Keratinocyte (primary cell): ENCODE data around the gene RXRA. TPM values are rescaled to one million over a fixed set of nuclear protein-coding genes. Genes with fewer than 3 reads are reported as not detected.

Experiments used
- DNase-seq: peaks from one replicate; pipeline ENCODE4 v3.0.0-alpha.2; 2011; ENCODE audit warnings: low read depth, missing footprints, low spot score
- FAIRE-seq: peaks from 2 replicates; lab custom pipeline; 2011; peaks lifted over from hg19 to GRCh38; lab: Jason Lieb, UNC
- H2AFZ ChIP-seq: 2 replicates; pipeline ENCODE4 v1.6.0; 2012; ENCODE audit warnings: low read length, control low read depth, inconsistent platforms; ENCODE audit not compliant: control insufficient read depth
- H3K27ac ChIP-seq: 2 replicates; pipeline ENCODE4 v1.5.1; 2011; ENCODE audit warnings: low read length; ENCODE audit not compliant: control insufficient read depth, insufficient read depth
- H3K27me3 ChIP-seq: 3 replicates; pipeline ENCODE4 v1.6.0; 2011; ENCODE audit warnings: low read length; ENCODE audit not compliant: control insufficient read depth, insufficient read depth; ENCODE audit errors: extremely low read depth
- H3K36me3 ChIP-seq, 2 experiments: 2 replicates in 1 of 2; 3 replicates in 1 of 2; pipeline ENCODE4 v1.5.1; 2011; ENCODE audit warnings: low read length in 2 of 2, mild to moderate bottlenecking in 1 of 2; ENCODE audit not compliant: control insufficient read depth in 2 of 2, insufficient read depth in 2 of 2; ENCODE audit errors: extremely low read depth in 1 of 2
- H3K4me1 ChIP-seq: 3 replicates; pipeline ENCODE4 v1.5.1; 2011; ENCODE audit warnings: low read length; ENCODE audit not compliant: control insufficient read depth, insufficient read depth; ENCODE audit errors: extremely low read depth
- H3K4me2 ChIP-seq: 3 replicates; pipeline ENCODE4 v1.6.0; 2011; ENCODE audit warnings: low read depth, low read length; ENCODE audit not compliant: control insufficient read depth, insufficient read depth; ENCODE audit errors: extremely low read depth
- H3K4me3 ChIP-seq, 3 experiments: fragments of 200-600 bp in 1 of 3; sonication (generic) in 1 of 3; 2 replicates in 2 of 3; 3 replicates in 1 of 3; pipeline ENCODE4 v1.5.1; 2011 to 2016; ENCODE audit warnings: low read length in 3 of 3, mild to moderate bottlenecking in 3 of 3, control low read depth in 2 of 3, inconsistent platforms in 1 of 3, low read depth in 1 of 3, mixed read lengths in 1 of 3, mixed run types in 1 of 3, moderate library complexity in 1 of 3; ENCODE audit not compliant: control insufficient read depth in 2 of 3, insufficient read depth in 2 of 3; ENCODE audit errors: extremely low read depth in 1 of 3
- H3K79me2 ChIP-seq: 2 replicates; pipeline ENCODE4 v1.6.0; 2012; ENCODE audit warnings: low read length; ENCODE audit not compliant: control insufficient read depth, insufficient read depth
- H3K9ac ChIP-seq: 3 replicates; pipeline ENCODE4 v1.6.0; 2011; ENCODE audit warnings: low read length; ENCODE audit not compliant: control insufficient read depth, insufficient read depth; ENCODE audit errors: extremely low read depth
- H3K9me1 ChIP-seq: 3 replicates; pipeline ENCODE4 v1.6.0; 2011; ENCODE audit warnings: low read length; ENCODE audit not compliant: control insufficient read depth, insufficient read depth; ENCODE audit errors: extremely low read depth
- H3K9me3 ChIP-seq: 2 replicates; pipeline ENCODE4 v1.5.1; 2012; ENCODE audit warnings: low read depth, low read length; ENCODE audit not compliant: control insufficient read depth
- H4K20me1 ChIP-seq: 3 replicates; pipeline ENCODE4 v1.6.0; 2011; ENCODE audit warnings: low read length; ENCODE audit not compliant: control insufficient read depth, insufficient read depth; ENCODE audit errors: extremely low read depth
- EZH2 ChIP-seq: IDR thresholded peaks from one replicate; pipeline ENCODE4 v1.6.1; 2012; ENCODE audit warnings: inconsistent platforms, mild to moderate bottlenecking, low read length, moderate library complexity
- dilution Hi-C: fragments of 300-500 bp; cut with MboI; formaldehyde crosslinking; loops from one replicate; pipeline ENCODE4 v1.7.0; 2020; ENCODE audit warnings: low sequenced_read_pairs; ENCODE audit not compliant: extremely low pct_ligation_motif_present
- polyA plus RNA-seq, 5 experiments: library from polyadenylated mRNA; depleted of rRNA in 3 of 5; stranded (reverse) in 3 of 5; stranded (forward) in 1 of 5; unstranded in 1 of 5; fragments of >200 nt; gene quantifications; 1 replicate in 1 of 5; 2 replicates in 3 of 5; 3 replicates in 1 of 5; pipeline versions ENCODE4 v1.2.1 to v1.2.3, GENCODE V29; 2011 to 2012; ENCODE audit warnings: missing spikeins in 2 of 5, low read depth in 1 of 5, low replicate concordance in 1 of 5
- TF ChIP-seq, protein P1 (sequence below), 3 experiments: IDR thresholded peaks in 1 of 3; conservative IDR thresholded peaks in 1 of 3; optimal IDR thresholded peaks in 1 of 3; 2 replicates in 2 of 3; 3 replicates in 1 of 3; pipeline versions ENCODE3 to v1.5.1; 2011; ENCODE audit warnings: low read length in 3 of 3, mild to moderate bottlenecking in 3 of 3, moderate library complexity in 2 of 3, control low read depth in 1 of 3, inconsistent platforms in 1 of 3; ENCODE audit not compliant: insufficient read depth in 2 of 3; ENCODE audit errors: extremely low read depth in 1 of 3

Gene RXRA
- polyA plus RNA-seq, 1 donor (not counting 4 experiments of a cell fraction or from before 2014, with no cell fraction given) = 9.7 TPM

DNA sequence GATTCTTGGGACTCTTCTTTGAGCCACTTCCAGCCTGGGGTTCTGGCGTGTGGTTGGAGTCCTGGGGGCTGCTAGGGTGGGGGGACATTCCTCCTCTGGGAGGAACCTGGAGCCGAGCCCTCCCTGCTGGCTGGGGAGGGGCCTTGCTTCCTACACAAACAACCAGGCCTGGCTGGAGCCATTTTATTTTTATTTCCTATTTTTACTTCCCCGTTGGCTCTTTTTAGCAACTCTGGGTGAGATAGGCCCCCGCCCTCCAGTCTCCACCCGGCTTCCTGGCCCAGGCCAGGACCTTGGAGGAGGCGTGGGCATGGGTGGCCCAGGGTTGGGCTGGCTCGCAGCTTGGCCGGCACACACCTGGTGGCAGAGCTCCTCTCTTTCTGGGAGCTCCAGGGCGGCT lies 15.1 kb downstream of the RXRA start:
- Histone ChIP-seq H3K36me3 (peaks cover 2 to 4% of the 10 kb centered on the region in 2 experiments), H3K27me3 (no peaks in the 10 kb centered on the region), H3K79me2 (peaks cover 96% of the 10 kb centered on the region), H3K9me1 (peaks cover 5% of the 10 kb centered on the region), H3K4me2 (no peak overlapping the region), H3K9me3 (no peaks in the 10 kb centered on the region), H2AFZ (no peak overlapping the region), H3K4me1 (peaks cover 24% of the 10 kb centered on the region), H3K4me3 (no peak overlapping the region), H3K9ac (no peak overlapping the region), H4K20me1 (peaks cover 29% of the 10 kb centered on the region), H3K27ac (no peak overlapping the region)
- FAIRE-seq (no peak), DNase-seq (no peak)
- TF ChIP-seq, protein P1, sequence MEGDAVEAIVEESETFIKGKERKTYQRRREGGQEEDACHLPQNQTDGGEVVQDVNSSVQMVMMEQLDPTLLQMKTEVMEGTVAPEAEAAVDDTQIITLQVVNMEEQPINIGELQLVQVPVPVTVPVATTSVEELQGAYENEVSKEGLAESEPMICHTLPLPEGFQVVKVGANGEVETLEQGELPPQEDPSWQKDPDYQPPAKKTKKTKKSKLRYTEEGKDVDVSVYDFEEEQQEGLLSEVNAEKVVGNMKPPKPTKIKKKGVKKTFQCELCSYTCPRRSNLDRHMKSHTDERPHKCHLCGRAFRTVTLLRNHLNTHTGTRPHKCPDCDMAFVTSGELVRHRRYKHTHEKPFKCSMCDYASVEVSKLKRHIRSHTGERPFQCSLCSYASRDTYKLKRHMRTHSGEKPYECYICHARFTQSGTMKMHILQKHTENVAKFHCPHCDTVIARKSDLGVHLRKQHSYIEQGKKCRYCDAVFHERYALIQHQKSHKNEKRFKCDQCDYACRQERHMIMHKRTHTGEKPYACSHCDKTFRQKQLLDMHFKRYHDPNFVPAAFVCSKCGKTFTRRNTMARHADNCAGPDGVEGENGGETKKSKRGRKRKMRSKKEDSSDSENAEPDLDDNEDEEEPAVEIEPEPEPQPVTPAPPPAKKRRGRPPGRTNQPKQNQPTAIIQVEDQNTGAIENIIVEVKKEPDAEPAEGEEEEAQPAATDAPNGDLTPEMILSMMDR (optimal IDR thresholded peaks at IDR 0.05 in 1 of 3, IDR thresholded peaks at IDR 0.05 in 1 of 3, conservative IDR thresholded peaks at IDR 0.05 in 1 of 3; ENCODE audit: extremely low read depth in 1 of 3, insufficient read depth in 2 of 3, low read length in 3 of 3) = no peak
- no peak for TF ChIP-seq EZH2
- dilution Hi-C loops = no loop called here

DNA sequence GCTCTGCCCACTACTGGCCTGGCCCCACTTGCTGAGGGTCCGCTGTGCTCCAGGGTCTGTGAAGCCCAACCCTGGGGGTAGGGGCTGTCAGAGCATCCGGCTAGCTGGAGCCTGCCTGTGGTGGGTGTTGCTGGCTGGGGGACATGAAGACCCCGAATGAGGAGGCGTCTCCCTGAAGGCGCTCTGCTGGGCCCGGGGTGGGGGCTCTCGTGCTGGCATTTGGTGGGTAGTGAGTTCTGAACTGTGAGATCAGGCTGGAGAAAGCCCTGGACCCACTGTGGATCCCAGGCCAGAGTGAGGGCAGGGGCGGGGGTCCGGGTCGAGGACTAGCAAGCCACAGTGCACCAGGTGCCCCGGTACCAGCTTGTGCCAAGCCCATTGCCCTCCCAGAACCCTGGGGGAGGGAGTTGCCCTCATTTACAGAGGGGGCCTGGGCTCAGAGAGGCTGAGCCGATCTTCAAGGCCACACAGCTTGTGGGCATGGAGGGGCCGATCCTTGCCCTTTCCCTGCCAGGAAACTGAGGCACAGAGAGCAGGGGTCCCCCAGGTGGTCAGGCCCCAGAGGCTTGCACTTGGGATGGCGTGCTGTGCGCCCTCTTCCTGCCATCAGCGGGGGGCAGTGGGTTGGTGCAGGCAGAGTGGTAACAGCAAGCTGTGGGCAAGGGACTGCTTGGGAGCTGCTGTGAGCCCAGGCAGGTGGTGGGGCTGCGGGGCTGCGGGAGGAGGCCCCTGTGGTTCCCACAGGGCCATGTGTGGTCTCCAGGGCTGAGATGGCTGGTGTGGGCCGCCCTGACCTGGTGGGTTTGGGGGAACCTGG lies 15.9 kb downstream of the RXRA start:
- Histone ChIP-seq H3K27me3 (no peaks in the 10 kb centered on the region), H3K36me3 (peaks cover 1 to 4% of the 10 kb centered on the region in 2 experiments), H4K20me1 (peaks cover 27% of the 10 kb centered on the region), H3K4me1 (peaks cover 24% of the 10 kb centered on the region), H3K4me3 (no peak overlapping the region), H3K79me2 (peaks cover 96% of the 10 kb centered on the region), H3K4me2 (no peak overlapping the region), H2AFZ (no peak overlapping the region), H3K9me1 (peaks cover 5% of the 10 kb centered on the region), H3K9ac (no peak overlapping the region), H3K9me3 (no peaks in the 10 kb centered on the region), H3K27ac (no peak overlapping the region)
- no peak for FAIRE-seq
- dilution Hi-C loops = no loop called here
- no peak for DNase-seq
- TF ChIP-seq EZH2 = no peak
- TF ChIP-seq, protein P1 (optimal IDR thresholded peaks at IDR 0.05 in 1 of 3, IDR thresholded peaks at IDR 0.05 in 1 of 3, conservative IDR thresholded peaks at IDR 0.05 in 1 of 3; ENCODE audit: extremely low read depth in 1 of 3, insufficient read depth in 2 of 3, low read length in 3 of 3) = no peak
